K562 (cell line): ENCODE results near the gene KCNJ2. TPM values are rescaled to one million over a fixed set of nuclear protein-coding genes. Genes with fewer than 3 reads are reported as not detected.

Source experiments
- ATAC-seq: fragments of 200-7000 bp; cut with Tn5 transposase; 3 replicates; pipeline ENCODE4 v1.9.1; 2020; ENCODE audit warnings: moderate library complexity
- BruUV-seq: library from RNA; stranded (reverse); fragments of 400-500 nt; replicated peaks from 2 replicates; lab custom pipeline; 2021; lab: Mats Ljungman, UMichigan
- CTCF ChIA-PET: fragments of 300-600 bp; formaldehyde crosslinking; extraction: SDS; loops from one replicate; lab custom pipeline; 2021; ENCODE audit warnings: low intra/inter-chr PET ratio; lab: Yijun Ruan, JAX
- POLR2A ChIA-PET: fragments of 300-600, 350-650 bp; sonication (Branson Sonifier 250); formaldehyde crosslinking; extraction: SDS; loops from one replicate; lab custom pipeline; 2021; ENCODE audit warnings: antibody characterized with exemption, inconsistent platforms; lab: Yijun Ruan, JAX
- DNase-seq, 4 experiments: peaks; one replicate each; pipeline versions ENCODE4 v3.0.0 to v3.0.0-alpha.2; 2011 to 2018; ENCODE audit warnings: low spot score in 3 of 4, mixed read lengths in 3 of 4; ENCODE audit errors: extremely low read depth in 1 of 4
- FAIRE-seq: peaks from 2 replicates; lab custom pipeline; 2011; peaks lifted over from hg19 to GRCh38; lab: Jason Lieb, UNC
- H2AFZ ChIP-seq: 2 replicates; pipeline ENCODE4 v1.6.0; 2011; ENCODE audit warnings: low read depth, low read length, control low read depth, inconsistent platforms
- H3K27ac ChIP-seq: fragments of 200-600 bp; 3 replicates; pipeline ENCODE4 v1.8.0; 2011; ENCODE audit warnings: low read depth, mild to moderate bottlenecking, control low read depth, inconsistent platforms, low read length, moderate library complexity, mixed read lengths; ENCODE audit errors: extremely low read depth
- H3K27me3 ChIP-seq, 2 experiments: fragments of 300-600 bp in 1 of 2; 2 replicates in 1 of 2; 3 replicates in 1 of 2; pipeline versions ENCODE4 v1.6.0 to v1.8.0; 2011; ENCODE audit warnings: inconsistent platforms in 2 of 2, low read length in 2 of 2, mild to moderate bottlenecking in 1 of 2, mixed read lengths in 1 of 2, moderate library complexity in 1 of 2; ENCODE audit not compliant: control insufficient read depth in 2 of 2, insufficient read depth in 2 of 2
- H3K36me3 ChIP-seq: fragments of 300-600 bp; 3 replicates; pipeline ENCODE4 v1.8.0; 2011; ENCODE audit warnings: mild to moderate bottlenecking, low read length, inconsistent platforms; ENCODE audit not compliant: control insufficient read depth, insufficient read depth
- H3K4me1 ChIP-seq, 2 experiments: fragments of 200-600 bp in 1 of 2; replicated peaks in 1 of 2; 2 replicates in 1 of 2; 3 replicates in 1 of 2; pipeline versions ENCODE4 v1.5.1 to v1.8.0; 2011; ENCODE audit warnings: inconsistent platforms in 2 of 2, low read length in 2 of 2, mild to moderate bottlenecking in 1 of 2, mixed read lengths in 1 of 2, moderate library complexity in 1 of 2; ENCODE audit not compliant: control insufficient read depth in 2 of 2, insufficient read depth in 2 of 2
- H3K4me2 ChIP-seq: 2 replicates; pipeline ENCODE4 v1.6.1; 2011; ENCODE audit warnings: low read length, control low read depth, inconsistent platforms, mixed read lengths; ENCODE audit not compliant: insufficient read depth
- H3K4me3 ChIP-seq: fragments of 200-600 bp; sonication (generic), shearing (Covaris generic); 2 replicates; pipeline ENCODE4 v1.5.1; 2016; ENCODE audit warnings: control low read depth, inconsistent platforms
- H3K79me2 ChIP-seq: fragments of 200-600 bp; 3 replicates; pipeline ENCODE4 v1.8.0; 2011; ENCODE audit warnings: low read length, inconsistent platforms; ENCODE audit not compliant: control insufficient read depth, insufficient read depth
- H3K9ac ChIP-seq, 2 experiments: 2 replicates each; pipeline versions ENCODE4 v1.6.0 to v1.6.1; 2011; ENCODE audit warnings: low read depth in 2 of 2, low read length in 2 of 2, control low read depth in 1 of 2, inconsistent platforms in 1 of 2, mild to moderate bottlenecking in 1 of 2, mixed read lengths in 1 of 2; ENCODE audit not compliant: insufficient read depth in 1 of 2
- H3K9me1 ChIP-seq: one replicate; pipeline ENCODE4 v1.6.0; 2011; ENCODE audit warnings: inconsistent platforms, mild to moderate bottlenecking, low read length, moderate library complexity; ENCODE audit not compliant: control insufficient read depth, insufficient read depth
- H3K9me3 ChIP-seq: replicated peaks from 2 replicates; pipeline ENCODE4 v1.5.1; 2011; ENCODE audit warnings: low read depth, low read length, inconsistent platforms; ENCODE audit not compliant: control insufficient read depth, insufficient read depth
- H4K20me1 ChIP-seq: replicated peaks from 2 replicates; pipeline ENCODE4 v1.6.1; 2011; ENCODE audit warnings: low read length, inconsistent platforms, mixed read lengths; ENCODE audit not compliant: control insufficient read depth, insufficient read depth
- CTCFL ChIP-seq: IDR thresholded peaks from 2 replicates; pipeline ENCODE4 v1.6.1; 2011; ENCODE audit warnings: borderline replicate concordance, low read depth, mild to moderate bottlenecking, moderate library complexity, low read length; ENCODE audit not compliant: insufficient read depth, poor library complexity, severe bottlenecking
- GATA2 ChIP-seq: sonication (generic); formaldehyde crosslinking; IDR thresholded peaks from 2 replicates; pipeline ENCODE4 v1.4.0; 2020; ENCODE audit warnings: mild to moderate bottlenecking, missing genetic modification reagents
- MTA3 ChIP-seq: fragments of 450-650 bp; formaldehyde crosslinking; IDR thresholded peaks from 2 replicates; pipeline ENCODE4 v1.6.1; 2017; ENCODE audit warnings: mild to moderate bottlenecking, borderline replicate concordance
- PKNOX1 ChIP-seq: fragments of 450-650 bp; IDR thresholded peaks from 2 replicates; pipeline ENCODE4 v1.6.1; 2016
- RCOR1 ChIP-seq, 2 experiments: IDR thresholded peaks; 2 replicates each; pipeline ENCODE4 v1.6.1; 2012; ENCODE audit warnings: low read depth in 2 of 2, low read length in 2 of 2, borderline replicate concordance in 1 of 2, improper control_type of control experiment in 1 of 2
- RFX7 ChIP-seq: fragments of 250-450 bp; sonication (Bioruptor Pico); IDR thresholded peaks from 2 replicates; pipeline ENCODE4 v1.5.1; 2021; ENCODE audit warnings: mild to moderate bottlenecking
- SETDB1 ChIP-seq: IDR thresholded peaks from one replicate; pipeline ENCODE4 v1.6.1; 2012; ENCODE audit warnings: low read length, control low read depth, inconsistent platforms
- SMARCC2 ChIP-seq: fragments of 450-650 bp; IDR thresholded peaks from 2 replicates; pipeline ENCODE4 v1.6.1; 2017; ENCODE audit warnings: antibody characterized with exemption, moderate library complexity, mild to moderate bottlenecking, low read depth
- XRCC4 ChIP-seq: IDR thresholded peaks from one replicate; pipeline ENCODE4 v1.6.1; 2011; ENCODE audit not compliant: insufficient read depth, insufficient read length; ENCODE audit errors: extremely low read depth
- ZFX ChIP-seq: sonication (generic); formaldehyde crosslinking; IDR thresholded peaks from 2 replicates; pipeline ENCODE4 v1.8.0; 2022; ENCODE audit warnings: mild to moderate bottlenecking, missing genetic modification reagents, moderate library complexity
- ZKSCAN3 ChIP-seq: fragments of 250-450 bp; sonication (Bioruptor Pico); IDR thresholded peaks from 2 replicates; pipeline ENCODE4 v1.4.0; 2020
- ZNF12 ChIP-seq: sonication (generic); formaldehyde crosslinking; IDR thresholded peaks from 2 replicates; pipeline ENCODE4 v1.4.0; 2020; ENCODE audit warnings: mild to moderate bottlenecking, missing genetic modification reagents
- ZNF57 ChIP-seq: fragments of 450-650 bp; formaldehyde crosslinking; IDR thresholded peaks from 2 replicates; pipeline ENCODE4 v1.4.0; 2020; ENCODE audit warnings: mild to moderate bottlenecking, moderate library complexity
- WGBS: fragments of 100-300 bp; shearing (Covaris generic); methylation state at CpG from one replicate; pipeline ENCODE4 v1.1.6; 2016; ENCODE audit warnings: low coverage, mixed read lengths; ENCODE audit not compliant: insufficient coverage; ENCODE audit errors: missing lambda C conversion rate; 5-methylcytosine and 5-hydroxymethylcytosine counted together
- in situ Hi-C: fragments of 300-500 bp; cut with MboI; formaldehyde crosslinking; loops from 4 replicates; pipeline ENCODE4 v1.15.0; 2018; ENCODE audit warnings: inconsistent platforms, mixed read lengths
- intact Hi-C: fragments of 100-400 bp; cut with micrococcal nuclease; formaldehyde crosslinking; loops from 2 replicates; pipeline ENCODE4 v1.14.2; 2022
- polyA plus RNA-seq, 8 experiments: library from polyadenylated mRNA; depleted of rRNA in 4 of 8; stranded (reverse) in 5 of 8; unstranded in 3 of 8; fragments of >200 nt; fragmentation: Nextera tagmentation in 2 of 8; fragmentation: Illumina TruSeq in 1 of 8; extraction: Ambion mirVana in 2 of 8; extraction: Trizol in 1 of 8; gene quantifications; 2 replicates each; pipeline versions ENCODE4 v1.2.1 to v1.2.3, GENCODE V29; 2011 to 2014; ENCODE audit warnings: inconsistent platforms in 1 of 8, missing spikeins in 1 of 8
- total RNA-seq, 7 experiments: library from RNA; depleted of rRNA in 6 of 7; stranded (reverse); fragments of >200 nt in 6 of 7; fragmentation: Illumina TruSeq in 2 of 7; extraction: Trizol in 2 of 7; gene quantifications; 2 replicates each; pipeline versions ENCODE4 v1.2.1 to v1.2.3, GENCODE V29; 2011 to 2021; ENCODE audit warnings: low replicate concordance in 1 of 7
- TF ChIP-seq, protein P1 (sequence below): sonication (generic); formaldehyde crosslinking; IDR thresholded peaks from 2 replicates; pipeline ENCODE4 v1.8.1; 2023; ENCODE audit warnings: mild to moderate bottlenecking, missing genetic modification reagents
- TF ChIP-seq, protein P2 (sequence below), 2 experiments: fragments of 250-450 bp in 1 of 2; fragments of 450-650 bp in 1 of 2; sonication (Bioruptor Pico) in 1 of 2; IDR thresholded peaks; 2 replicates each; pipeline versions ENCODE4 v1.6.1 to v1.8.0; 2016 to 2021; ENCODE audit warnings: mild to moderate bottlenecking in 2 of 2, moderate library complexity in 2 of 2, missing compliant biosample characterization in 1 of 2, missing genetic modification characterization in 1 of 2

Gene KCNJ2
- total and polyA plus RNA-seq, 9 of the 15 experiments (the other 6 are each of a cell fraction or from before 2014, with no cell fraction given) = not detected

DNA sequence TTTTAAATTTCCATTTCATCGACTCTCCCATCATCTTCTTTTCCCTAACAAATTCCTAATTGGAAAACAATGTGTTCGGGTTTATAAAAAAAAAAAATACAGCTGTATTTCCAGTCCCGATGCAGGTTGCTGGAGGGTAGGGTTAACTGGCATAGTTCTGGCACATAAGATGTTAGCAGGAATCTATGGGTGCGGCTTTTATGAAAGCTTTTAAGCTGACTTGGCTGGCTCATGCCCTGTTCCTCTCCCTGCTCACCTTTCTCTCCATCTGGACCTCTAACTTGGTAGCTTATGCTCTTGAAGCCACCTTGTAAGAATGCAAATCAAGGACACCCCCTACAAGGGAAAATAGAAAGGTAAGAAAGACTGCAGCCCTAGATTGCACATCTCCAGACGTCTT, 33.2 kb upstream of the KCNJ2 start:
- FAIRE-seq (no peak), DNase-seq (no peak), ATAC-seq (no peak)
- in situ Hi-C loops = no loop called here
- Histone ChIP-seq H3K36me3 (no peaks in the 10 kb centered on the region), H3K27me3 (no peaks in the 10 kb centered on the region), H3K9me1 (no peaks in the 10 kb centered on the region), H3K9me3 (no peaks in the 10 kb centered on the region), H3K79me2 (no peaks in the 10 kb centered on the region), H4K20me1 (no peaks in the 10 kb centered on the region), H3K4me1 (no peaks in the 10 kb centered on the region; a peak in 1 of 5 replicates), H3K27ac (no peak overlapping the region), H3K4me2 (no peak overlapping the region), H2AFZ (no peak overlapping the region), H3K9ac (no peak overlapping the region), H3K4me3 (no peak overlapping the region)
- CTCF ChIA-PET = no interaction called here
- intact Hi-C loops = loop anchor here (10.0 kb wide), 1 partner anchor 241 kb away; no protein-coding TSS in a partner anchor
- BruUV-seq = no TSS peak
- POLR2A ChIA-PET = interaction anchor here (0.7 kb wide), 1 partner anchor 9 kb away, joined by 3 read pairs; no protein-coding TSS in a partner anchor
- TF ChIP-seq SMARCC2 (no peak), ZNF12 (CRISPR knock-in tag) (no peak), RFX7 (no peak), XRCC4 (no peak), CTCFL (no peak), ZKSCAN3 (no peak), SETDB1 (no peak), GATA2 (CRISPR knock-in tag) (no peak), ZFX (CRISPR knock-in tag) (no peak), RCOR1 (IDR thresholded peaks at IDR 0.05; ENCODE audit: borderline replicate concordance in 1 of 2, low read depth in 2 of 2, low read length in 2 of 2) (no peak), PKNOX1 (no peak), MTA3 (no peak), ZNF57 (CRISPR knock-in tag) (no peak)
- TF ChIP-seq, protein P1, sequence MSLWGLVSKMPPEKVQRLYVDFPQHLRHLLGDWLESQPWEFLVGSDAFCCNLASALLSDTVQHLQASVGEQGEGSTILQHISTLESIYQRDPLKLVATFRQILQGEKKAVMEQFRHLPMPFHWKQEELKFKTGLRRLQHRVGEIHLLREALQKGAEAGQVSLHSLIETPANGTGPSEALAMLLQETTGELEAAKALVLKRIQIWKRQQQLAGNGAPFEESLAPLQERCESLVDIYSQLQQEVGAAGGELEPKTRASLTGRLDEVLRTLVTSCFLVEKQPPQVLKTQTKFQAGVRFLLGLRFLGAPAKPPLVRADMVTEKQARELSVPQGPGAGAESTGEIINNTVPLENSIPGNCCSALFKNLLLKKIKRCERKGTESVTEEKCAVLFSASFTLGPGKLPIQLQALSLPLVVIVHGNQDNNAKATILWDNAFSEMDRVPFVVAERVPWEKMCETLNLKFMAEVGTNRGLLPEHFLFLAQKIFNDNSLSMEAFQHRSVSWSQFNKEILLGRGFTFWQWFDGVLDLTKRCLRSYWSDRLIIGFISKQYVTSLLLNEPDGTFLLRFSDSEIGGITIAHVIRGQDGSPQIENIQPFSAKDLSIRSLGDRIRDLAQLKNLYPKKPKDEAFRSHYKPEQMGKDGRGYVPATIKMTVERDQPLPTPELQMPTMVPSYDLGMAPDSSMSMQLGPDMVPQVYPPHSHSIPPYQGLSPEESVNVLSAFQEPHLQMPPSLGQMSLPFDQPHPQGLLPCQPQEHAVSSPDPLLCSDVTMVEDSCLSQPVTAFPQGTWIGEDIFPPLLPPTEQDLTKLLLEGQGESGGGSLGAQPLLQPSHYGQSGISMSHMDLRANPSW (CRISPR knock-in tag) = no peak
- TF ChIP-seq, protein P2, sequence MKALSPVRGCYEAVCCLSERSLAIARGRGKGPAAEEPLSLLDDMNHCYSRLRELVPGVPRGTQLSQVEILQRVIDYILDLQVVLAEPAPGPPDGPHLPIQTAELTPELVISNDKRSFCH (CRISPR knock-in tag; IDR thresholded peaks at IDR 0.05) = no peak
- TF ChIP-seq, protein P2 (tag; IDR thresholded peaks at IDR 0.05) = no peak
- WGBS = 33% methylated on average over 5 of the region's 5 CpGs
